Colon (tissue), 2 donors: ENCODE results near the gene AIPL1.
"Not testable (repeated sequence)": the region's sequence is repeated elsewhere in the genome, so short reads cannot be mapped to it uniquely, and the experiment has no call there.

ENCODE experiments used
- FAIRE-seq: peaks from 2 replicates; lab custom pipeline; 2012; peaks lifted over from hg19 to GRCh38; lab: Jason Lieb, UNC
- donor health status: control.
- donor health status: control.

AIPL1 gene

GRCh38 chr17:6435051-6435450 lies at the start of gene AIPL1:
Gene AIPL1, minus strand, starts transcription at chr17:6435121. Its CDS starts 17 bp downstream, at chr17:6435104.
- no peak for FAIRE-seq

- FAIRE-seq: no peak
Observed at GRCh38 chr17:6483507-6483906, 48.6 kb upstream of the AIPL1 start.

GRCh38 chr17:6482796-6483195 lies 47.9 kb upstream of the AIPL1 start:
- not testable (repeated sequence) for FAIRE-seq

GRCh38 chr17:6482105-6482455 lies 47.2 kb upstream of the AIPL1 start:
- FAIRE-seq: no peak

GRCh38 chr17:6480303-6480675 lies 45.4 kb upstream of the AIPL1 start:
- no peak for FAIRE-seq

GRCh38 chr17:6479622-6480302 lies 44.8 kb upstream of the AIPL1 start:
- no peak for FAIRE-seq

GRCh38 chr17:6478486-6478885 lies 43.6 kb upstream of the AIPL1 start:
- FAIRE-seq: no peak

GRCh38 chr17:6477831-6478383 lies 43.0 kb upstream of the AIPL1 start:
- no peak for FAIRE-seq

GRCh38 chr17:6476810-6477179 lies 41.9 kb upstream of the AIPL1 start:
- FAIRE-seq: no peak

- no peak for FAIRE-seq
Observed at GRCh38 chr17:6476076-6476809, 41.3 kb upstream of the AIPL1 start.

- FAIRE-seq: no peak
Observed at GRCh38 chr17:6475411-6475810, 40.5 kb upstream of the AIPL1 start.

- FAIRE-seq: no peak
Observed at GRCh38 chr17:6474906-6475305, 40.0 kb upstream of the AIPL1 start.

- no peak for FAIRE-seq
Observed at GRCh38 chr17:6474376-6474775, 39.5 kb upstream of the AIPL1 start.

GRCh38 chr17:6473128-6473767 lies 38.3 kb upstream of the AIPL1 start:
- FAIRE-seq: no peak

- FAIRE-seq: no peak
Observed at GRCh38 chr17:6472517-6472916, 37.6 kb upstream of the AIPL1 start.

- FAIRE-seq: no peak
Observed at GRCh38 chr17:6471531-6472465, 36.9 kb upstream of the AIPL1 start.

GRCh38 chr17:6470751-6471521 lies 36.0 kb upstream of the AIPL1 start:
- FAIRE-seq: no peak

- FAIRE-seq: no peak
Observed at GRCh38 chr17:6470146-6470718, 35.3 kb upstream of the AIPL1 start.

- FAIRE-seq: no peak
Observed at GRCh38 chr17:6468051-6468790, 33.3 kb upstream of the AIPL1 start.

GRCh38 chr17:6467567-6467966 lies 32.6 kb upstream of the AIPL1 start:
- no peak for FAIRE-seq
